Measurements from ENCODE around the gene NLN.
"Not testable (repeated sequence)": the region's sequence is repeated elsewhere in the genome, so short reads cannot be mapped to it uniquely, and the experiment has no call there.

The NLN gene

DNA sequence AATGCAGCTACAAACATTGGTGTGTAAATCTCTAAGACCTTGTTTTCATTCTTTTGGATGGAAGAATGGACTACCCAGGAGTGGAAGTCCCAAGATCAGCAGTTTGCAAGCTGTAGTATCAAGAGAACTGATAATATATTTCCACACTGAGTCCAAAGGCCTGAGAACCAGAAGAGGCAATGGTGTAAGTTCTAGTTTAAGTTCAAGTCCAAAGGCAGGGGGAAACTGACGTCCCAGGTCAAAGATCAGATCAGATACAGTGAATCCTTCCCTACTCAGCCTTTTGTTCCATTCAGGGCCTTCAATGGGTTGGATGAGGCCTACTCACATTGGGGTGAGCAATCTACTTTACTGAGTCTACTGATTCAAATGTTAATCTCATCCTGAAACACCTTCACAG, 124.1 kb downstream of the NLN start:
- no peaks in the 10 kb centered on the region for H3K27me3 ChIP-seq
- no peak overlapping the region for H3K4me3 ChIP-seq (ENCODE audit: low read depth in 1 of 2, low read length in 1 of 2)
- H3K9me3 ChIP-seq: no peaks in the 10 kb centered on the region
- TF ChIP-seq, protein P1, sequence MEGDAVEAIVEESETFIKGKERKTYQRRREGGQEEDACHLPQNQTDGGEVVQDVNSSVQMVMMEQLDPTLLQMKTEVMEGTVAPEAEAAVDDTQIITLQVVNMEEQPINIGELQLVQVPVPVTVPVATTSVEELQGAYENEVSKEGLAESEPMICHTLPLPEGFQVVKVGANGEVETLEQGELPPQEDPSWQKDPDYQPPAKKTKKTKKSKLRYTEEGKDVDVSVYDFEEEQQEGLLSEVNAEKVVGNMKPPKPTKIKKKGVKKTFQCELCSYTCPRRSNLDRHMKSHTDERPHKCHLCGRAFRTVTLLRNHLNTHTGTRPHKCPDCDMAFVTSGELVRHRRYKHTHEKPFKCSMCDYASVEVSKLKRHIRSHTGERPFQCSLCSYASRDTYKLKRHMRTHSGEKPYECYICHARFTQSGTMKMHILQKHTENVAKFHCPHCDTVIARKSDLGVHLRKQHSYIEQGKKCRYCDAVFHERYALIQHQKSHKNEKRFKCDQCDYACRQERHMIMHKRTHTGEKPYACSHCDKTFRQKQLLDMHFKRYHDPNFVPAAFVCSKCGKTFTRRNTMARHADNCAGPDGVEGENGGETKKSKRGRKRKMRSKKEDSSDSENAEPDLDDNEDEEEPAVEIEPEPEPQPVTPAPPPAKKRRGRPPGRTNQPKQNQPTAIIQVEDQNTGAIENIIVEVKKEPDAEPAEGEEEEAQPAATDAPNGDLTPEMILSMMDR (IDR thresholded peaks at IDR 0.05): no peak
- peaks cover 5% of the 10 kb centered on the region in 2 experiments for H3K4me1 ChIP-seq (ENCODE audit: control insufficient read depth in 1 of 2, insufficient read depth in 1 of 2, low read depth in 1 of 2, low read length in 1 of 2)
- no peaks in the 10 kb centered on the region for H3K36me3 ChIP-seq
- no peak overlapping the region for H3K27ac ChIP-seq

DNA sequence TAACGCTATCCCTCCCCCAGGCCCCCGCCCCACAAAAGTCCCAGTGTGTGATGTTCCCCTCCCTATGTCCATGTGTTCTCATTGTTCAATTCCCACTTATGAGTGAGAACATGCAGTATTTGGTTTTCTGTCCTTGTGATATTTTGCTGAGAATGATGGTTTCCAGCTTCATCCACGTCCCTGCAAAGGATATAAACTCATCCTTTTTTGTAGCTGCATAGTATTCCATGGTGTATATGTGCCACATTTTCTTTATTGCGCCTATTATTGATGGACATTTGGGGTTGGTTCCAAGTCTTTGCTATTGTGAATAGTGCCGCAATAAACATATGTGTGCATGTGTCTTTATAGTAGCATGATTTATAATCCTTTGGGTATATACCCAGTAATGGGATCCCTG, 125.0 kb downstream of the NLN start:
- not testable (repeated sequence) for H3K4me3 ChIP-seq (ENCODE audit: low read depth in 1 of 2, low read length in 1 of 2); H3K4me1 ChIP-seq (ENCODE audit: control insufficient read depth in 1 of 2, insufficient read depth in 1 of 2, low read depth in 1 of 2, low read length in 1 of 2); H3K27me3 ChIP-seq; H3K27ac ChIP-seq; H3K9me3 ChIP-seq; H3K36me3 ChIP-seq

DNA sequence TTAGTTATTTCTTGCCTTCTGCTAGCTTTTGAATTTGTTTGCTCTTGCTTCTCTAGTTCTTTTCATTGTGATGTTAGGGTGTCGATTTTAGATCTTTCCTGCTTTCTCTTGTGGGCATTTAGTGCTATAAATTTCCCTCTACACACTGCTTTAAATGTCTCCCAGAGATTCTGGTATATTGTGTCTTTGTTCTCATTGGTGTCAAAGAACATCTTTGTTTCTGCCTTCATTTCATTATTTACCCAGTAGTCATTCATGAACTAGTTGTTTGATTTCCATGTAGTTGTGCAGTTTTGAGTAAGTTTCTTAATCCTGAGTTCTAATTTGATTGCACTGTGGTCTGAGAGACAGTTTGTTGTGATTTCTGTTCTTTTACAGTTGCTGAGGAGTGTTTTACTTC, 127.9 kb downstream of the NLN start:
- H3K27ac ChIP-seq; H3K4me1 ChIP-seq (ENCODE audit: control insufficient read depth in 1 of 2, insufficient read depth in 1 of 2, low read depth in 1 of 2, low read length in 1 of 2); H3K4me3 ChIP-seq (ENCODE audit: low read depth in 1 of 2, low read length in 1 of 2); H3K36me3 ChIP-seq; H3K27me3 ChIP-seq; H3K9me3 ChIP-seq: not testable (repeated sequence)

DNA sequence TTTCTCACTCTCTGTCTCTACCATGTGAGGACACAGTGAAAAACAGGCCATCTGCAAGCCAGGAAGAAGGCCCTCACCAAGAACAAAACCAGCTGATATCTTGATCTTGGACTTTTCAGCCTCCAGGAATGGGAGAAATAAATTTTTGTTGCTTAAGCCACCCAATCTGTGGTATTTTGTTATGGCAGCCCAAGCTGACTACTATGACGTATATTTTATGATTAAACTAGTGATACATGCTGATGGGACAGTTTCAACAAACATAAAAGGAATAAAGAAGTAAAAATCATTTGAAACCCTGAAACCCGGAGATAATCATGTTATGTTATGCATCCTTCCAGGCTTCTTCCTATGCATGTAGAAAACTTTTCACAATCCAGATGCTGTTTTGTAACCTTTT, 132.9 kb downstream of the NLN start:
- Histone ChIP-seq H3K36me3 (no peaks in the 10 kb centered on the region), H3K9me3 (no peaks in the 10 kb centered on the region), H3K4me3 (ENCODE audit: low read depth in 1 of 2, low read length in 1 of 2) (no peak overlapping the region), H3K27ac (no peak overlapping the region), H3K4me1 (ENCODE audit: control insufficient read depth in 1 of 2, insufficient read depth in 1 of 2, low read depth in 1 of 2, low read length in 1 of 2) (peaks cover 12% of the 10 kb centered on the region in 2 experiments), H3K27me3 (no peaks in the 10 kb centered on the region)
- TF ChIP-seq, protein P1 (IDR thresholded peaks at IDR 0.05): no peak

DNA sequence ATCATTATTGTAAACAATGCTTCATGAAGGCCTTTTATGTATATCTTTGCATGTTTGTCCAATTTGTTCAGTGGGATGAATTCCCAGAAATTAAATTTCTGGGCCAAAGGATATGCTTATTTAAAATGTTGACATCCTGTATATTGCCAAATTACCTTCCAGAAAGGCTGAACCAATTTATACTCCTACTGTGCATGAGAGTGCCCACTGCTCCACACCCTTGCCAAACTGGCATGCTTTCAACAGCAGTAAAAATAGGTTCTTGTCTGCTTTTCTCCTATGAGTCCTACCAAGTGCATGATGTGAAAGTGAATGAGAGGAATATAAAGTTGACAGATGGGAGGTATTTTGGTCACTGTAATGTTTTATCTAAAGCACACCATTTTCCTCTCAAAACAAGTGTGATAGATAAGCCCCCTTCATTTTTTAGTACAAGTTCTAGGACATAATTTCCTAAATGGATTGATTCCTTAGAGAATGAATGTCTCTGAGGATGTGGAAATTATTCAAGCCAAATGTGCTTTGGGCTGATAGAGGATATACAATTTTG, 133.8 kb downstream of the NLN start:
- Histone ChIP-seq H3K27ac (no peak overlapping the region), H3K4me3 (ENCODE audit: low read depth in 1 of 2, low read length in 1 of 2) (no peak overlapping the region), H3K27me3 (no peaks in the 10 kb centered on the region), H3K36me3 (no peaks in the 10 kb centered on the region), H3K9me3 (no peaks in the 10 kb centered on the region), H3K4me1 (ENCODE audit: control insufficient read depth in 1 of 2, insufficient read depth in 1 of 2, low read depth in 1 of 2, low read length in 1 of 2) (peaks cover 12% of the 10 kb centered on the region in 2 experiments)
- TF ChIP-seq, protein P1 (IDR thresholded peaks at IDR 0.05): no peak

DNA sequence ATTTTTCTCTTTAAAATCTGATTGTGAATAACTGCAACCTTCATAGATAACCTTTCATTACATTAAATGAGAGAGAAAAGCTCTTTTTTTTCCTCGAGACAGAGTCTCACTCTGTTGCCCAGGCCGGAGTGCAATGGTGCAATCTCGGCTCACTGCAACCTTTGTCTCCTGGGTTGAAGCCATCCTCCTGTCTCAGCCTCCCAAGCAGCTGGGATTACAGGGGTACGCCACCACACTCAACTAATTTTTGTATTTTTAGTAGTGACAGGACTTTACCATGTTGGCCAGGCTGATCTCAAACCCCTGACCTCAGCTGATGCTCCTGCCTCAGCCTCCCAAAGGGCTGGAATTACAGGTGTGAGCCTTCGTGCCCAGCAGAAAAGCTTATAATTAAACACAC, 134.5 kb downstream of the NLN start:
- H3K4me3 ChIP-seq (ENCODE audit: low read depth in 1 of 2, low read length in 1 of 2): no peak overlapping the region
- peaks cover 12% of the 10 kb centered on the region in 2 experiments for H3K4me1 ChIP-seq (ENCODE audit: control insufficient read depth in 1 of 2, insufficient read depth in 1 of 2, low read depth in 1 of 2, low read length in 1 of 2)
- H3K9me3 ChIP-seq: no peaks in the 10 kb centered on the region
- H3K36me3 ChIP-seq: no peaks in the 10 kb centered on the region
- H3K27ac ChIP-seq: no peak overlapping the region
- H3K27me3 ChIP-seq: no peaks in the 10 kb centered on the region
- TF ChIP-seq, protein P1 (IDR thresholded peaks at IDR 0.05): no peak

DNA sequence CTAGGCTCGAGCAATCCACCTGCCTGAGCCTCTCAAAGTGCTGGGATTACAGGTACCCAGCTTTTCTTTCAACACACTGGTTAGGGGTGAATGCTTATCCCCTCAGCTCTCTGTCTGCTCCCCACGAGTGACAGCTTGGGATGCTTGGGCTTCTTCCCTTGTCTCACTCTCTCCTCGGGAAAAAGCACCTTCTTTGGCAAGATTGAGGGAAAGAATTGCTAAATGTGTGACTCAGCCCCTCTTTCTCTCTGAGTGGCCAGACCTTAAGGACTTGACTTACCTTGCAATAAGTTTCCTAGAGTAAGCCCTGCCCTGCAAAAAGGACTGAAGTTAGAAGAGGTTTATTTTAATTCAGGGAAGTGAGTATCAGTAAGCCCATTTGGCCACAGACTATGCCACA, 136.3 kb downstream of the NLN start:
- TF ChIP-seq, protein P1 (IDR thresholded peaks at IDR 0.05): no peak
- H3K4me3 ChIP-seq (ENCODE audit: low read depth in 1 of 2, low read length in 1 of 2): no peak overlapping the region
- no peaks in the 10 kb centered on the region for H3K27me3 ChIP-seq

More for the DNA sequence above, 136.3 kb downstream of the NLN start:
- Histone ChIP-seq H3K9me3 (no peaks in the 10 kb centered on the region), H3K4me1 (ENCODE audit: control insufficient read depth in 1 of 2, insufficient read depth in 1 of 2, low read depth in 1 of 2, low read length in 1 of 2) (peaks cover 12% of the 10 kb centered on the region in 2 experiments), H3K36me3 (no peaks in the 10 kb centered on the region), H3K27ac (no peak overlapping the region)

Data from neutrophil (primary cell).